K562 (cell line): ENCODE results near the gene NPB. TPM values are rescaled to one million over a fixed set of nuclear protein-coding genes. Genes with fewer than 3 reads are reported as not detected.
A peak's percentile ranks its signal among the peaks of the same experiment; 100 is the strongest.

Experiments used
- ARHGAP35 ChIP-seq: fragments of 450-650 bp; IDR thresholded peaks from 2 replicates; pipeline ENCODE4 v1.6.1; 2018; ENCODE audit not compliant: partially characterized antibody
- ATF7 ChIP-seq: fragments of 450-650 bp; IDR thresholded peaks from 2 replicates; pipeline ENCODE4 v1.7.1; 2014; ENCODE audit warnings: mild to moderate bottlenecking, moderate library complexity
- HOXB6 ChIP-seq: fragments of 250-450 bp; sonication (Bioruptor Pico); IDR thresholded peaks from 2 replicates; pipeline ENCODE4 v1.5.1; 2022; ENCODE audit warnings: mild to moderate bottlenecking, borderline replicate concordance
- NR1H2 ChIP-seq: sonication (generic); formaldehyde crosslinking; IDR thresholded peaks from 2 replicates; pipeline ENCODE4 v1.4.0; 2020; ENCODE audit warnings: mild to moderate bottlenecking, missing genetic modification reagents
- SLC30A9 ChIP-seq: fragments of 250-450 bp; sonication (Bioruptor Pico); IDR thresholded peaks from 2 replicates; pipeline ENCODE4 v1.8.0; 2022; ENCODE audit warnings: mild to moderate bottlenecking, moderate library complexity
- TEAD1 ChIP-seq, 2 experiments: fragments of 450-650 bp in 1 of 2; sonication (generic) in 1 of 2; formaldehyde crosslinking; IDR thresholded peaks; 2 replicates each; pipeline versions ENCODE4 v1.4.0 to v1.8.0; 2020 to 2022; ENCODE audit warnings: mild to moderate bottlenecking in 2 of 2, missing genetic modification reagents in 1 of 2
- THRB ChIP-seq: fragments of 450-650 bp; formaldehyde crosslinking; conservative IDR thresholded peaks from 2 replicates; pipeline ENCODE4 v1.4.0; 2022; ENCODE audit warnings: mild to moderate bottlenecking, missing genetic modification characterization
- USF1 ChIP-seq: sonication (generic); formaldehyde crosslinking; IDR thresholded peaks from 2 replicates; pipeline ENCODE4 v1.9.0; 2022; ENCODE audit warnings: mild to moderate bottlenecking, missing genetic modification reagents
- USF2 ChIP-seq: sonication (generic); formaldehyde crosslinking; IDR thresholded peaks from 2 replicates; pipeline ENCODE4 v1.5.0; 2020; ENCODE audit warnings: missing genetic modification reagents
- ZBTB40 ChIP-seq, 2 experiments: fragments of 450-650 bp in 1 of 2; sonication (generic) in 1 of 2; formaldehyde crosslinking in 1 of 2; IDR thresholded peaks; 2 replicates each; pipeline versions ENCODE4 v1.7.1 to v1.9.0; 2016 to 2022; ENCODE audit warnings: inconsistent platforms in 1 of 2, mild to moderate bottlenecking in 1 of 2, missing genetic modification reagents in 1 of 2
- ZFP1 ChIP-seq: fragments of 450-650 bp; formaldehyde crosslinking; IDR thresholded peaks from 2 replicates; pipeline ENCODE4 v1.4.0; 2020; ENCODE audit warnings: mild to moderate bottlenecking, mixed read lengths
- ZFX ChIP-seq: sonication (generic); formaldehyde crosslinking; IDR thresholded peaks from 2 replicates; pipeline ENCODE4 v1.8.0; 2022; ENCODE audit warnings: mild to moderate bottlenecking, missing genetic modification reagents, moderate library complexity
- ZNF263 ChIP-seq: sonication (generic); formaldehyde crosslinking; IDR thresholded peaks from 2 replicates; pipeline ENCODE4 v1.8.0; 2022; ENCODE audit warnings: mild to moderate bottlenecking, missing genetic modification reagents, borderline replicate concordance
- ZNF354B ChIP-seq: fragments of 250-450 bp; sonication (Bioruptor Pico); IDR thresholded peaks from 2 replicates; pipeline ENCODE4 v1.4.0; 2020
- polyA plus RNA-seq, 8 experiments: library from polyadenylated mRNA; depleted of rRNA in 4 of 8; stranded (reverse) in 5 of 8; unstranded in 3 of 8; fragments of >200 nt; fragmentation: Nextera tagmentation in 2 of 8; fragmentation: Illumina TruSeq in 1 of 8; extraction: Ambion mirVana in 2 of 8; extraction: Trizol in 1 of 8; gene quantifications; 2 replicates each; pipeline versions ENCODE4 v1.2.1 to v1.2.3, GENCODE V29; 2011 to 2014; ENCODE audit warnings: inconsistent platforms in 1 of 8, missing spikeins in 1 of 8
- total RNA-seq, 7 experiments: library from RNA; depleted of rRNA in 6 of 7; stranded (reverse); fragments of >200 nt in 6 of 7; fragmentation: Illumina TruSeq in 2 of 7; extraction: Trizol in 2 of 7; gene quantifications; 2 replicates each; pipeline versions ENCODE4 v1.2.1 to v1.2.3, GENCODE V29; 2011 to 2021; ENCODE audit warnings: low replicate concordance in 1 of 7

NPB gene
- total and polyA plus RNA-seq, 9 of the 15 experiments (the other 6 are each of a cell fraction or from before 2014, with no cell fraction given) = 0.03 to 0.61 (median 0.14) TPM; not detected in 2

DNA sequence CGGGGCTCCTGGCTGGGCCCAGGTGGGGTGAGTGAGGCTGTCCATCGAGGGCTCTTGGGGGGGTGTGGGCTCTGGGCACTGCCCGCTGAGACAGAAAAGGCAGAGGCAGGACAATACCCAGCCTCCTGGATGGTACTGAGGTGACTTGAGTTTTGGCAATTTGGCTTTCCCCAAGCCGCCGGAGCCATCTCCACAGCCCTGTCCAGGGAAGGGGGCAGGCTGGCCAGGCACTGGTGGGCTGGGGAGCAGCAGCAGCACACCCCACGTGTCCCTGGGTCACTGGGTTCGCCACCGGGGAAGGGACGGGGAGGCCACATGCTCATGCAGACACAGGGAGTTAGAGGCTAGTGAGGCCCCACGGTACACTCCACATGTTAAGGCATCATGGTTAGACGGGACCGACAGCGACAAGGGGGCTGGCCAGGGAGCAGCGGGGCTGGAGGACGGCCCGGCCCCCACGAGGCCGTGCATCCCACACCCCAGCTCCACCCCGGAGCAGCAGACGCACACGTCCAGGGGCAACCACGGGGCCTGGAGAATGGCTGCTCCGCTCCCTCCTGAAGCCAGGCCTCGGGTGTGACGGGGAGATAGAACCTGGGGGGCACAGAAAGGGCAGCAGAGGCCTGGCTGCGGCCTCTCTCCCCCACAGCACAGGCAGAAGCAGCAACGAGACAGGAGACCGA lies 33.9 kb upstream of the NPB start (continued):
- TF ChIP-seq ZBTB40 (IDR thresholded peaks at IDR 0.05) (no peak), ZBTB40 (CRISPR knock-in tag; IDR thresholded peaks at IDR 0.05) (no peak), ZFX (peak; percentile 61), ZNF354B (no peak), HOXB6 (no peak), TEAD1 (CRISPR knock-in tag; IDR thresholded peaks at IDR 0.05) (peak in 1 of 2 experiments; percentile 17; a peak in 1 of 4 replicates), NR1H2 (no peak), ZNF263 (CRISPR knock-in tag) (peak; percentile 34; the same call in 1 of the 2 replicates), THRB (CRISPR knock-in tag) (no peak), ATF7 (no peak), USF1 (CRISPR knock-in tag) (peak; percentile 79), SLC30A9 (CRISPR knock-in tag) (no peak), ARHGAP35 (no peak), USF2 (peak; percentile 41; the same call in 1 of the 2 replicates), ZFP1 (CRISPR knock-in tag) (no peak; the same call in 1 of the 2 replicates)
